HepG2 (cell line): ENCODE data around the gene SUSD6.

Experiments
- ELF1 ChIP-seq: sonication (generic); formaldehyde crosslinking; IDR thresholded peaks from 2 replicates; pipeline ENCODE4 v1.4.0; 2020; ENCODE audit warnings: missing genetic modification reagents
- SIN3B ChIP-seq: fragments of 150-350 bp; IDR thresholded peaks from 2 replicates; pipeline ENCODE4 v1.6.1; 2014; ENCODE audit warnings: low read length
- TEAD2 ChIP-seq: sonication (generic); formaldehyde crosslinking; IDR thresholded peaks from 2 replicates; pipeline ENCODE4 v1.9.0; 2021; ENCODE audit warnings: missing genetic modification reagents
- ZNF337 ChIP-seq: sonication (generic); formaldehyde crosslinking; IDR thresholded peaks from 2 replicates; pipeline ENCODE4 v1.5.1; 2020; ENCODE audit warnings: missing genetic modification reagents, low read depth, mild to moderate bottlenecking, borderline replicate concordance
- ZNF660 ChIP-seq: sonication (generic); formaldehyde crosslinking; IDR thresholded peaks from 2 replicates; pipeline ENCODE4 v1.5.1; 2020; ENCODE audit warnings: mild to moderate bottlenecking, low read depth, missing genetic modification reagents, borderline replicate concordance

- TF ChIP-seq ELF1 (no peak), ZNF660 (CRISPR knock-in tag) (no peak), SIN3B (no peak), ZNF337 (CRISPR knock-in tag) (no peak), TEAD2 (CRISPR knock-in tag) (no peak)
Observed at GRCh38 chr14:69695322-69696203, 84.2 kb downstream of the SUSD6 start.
